ENCODE measurements around the gene VPS36.

- no peak for TF ChIP-seq POLR2A (IDR thresholded peaks at IDR 0.05)
- TF ChIP-seq CTCF (IDR thresholded peaks at IDR 0.05): no peak
Measured at GRCh38 chr13:52377898-52378297, 72.5 kb downstream of the VPS36 start.
